B cell (primary cell): ENCODE results near the gene RAB17. TPM values are rescaled to one million over a fixed set of nuclear protein-coding genes. Genes with fewer than 3 reads are reported as not detected.

Experiments
- ATAC-seq: fragments of 200-7000 bp; cut with Tn5 transposase; one replicate; pipeline ENCODE4 v1.10.0; 2021; ENCODE audit warnings: low read depth, mild to moderate bottlenecking, moderate number of reproducible peaks, moderate library complexity
- CTCF ChIA-PET: fragments of 350-600 bp; sonication (Branson Sonifier 250); formaldehyde crosslinking; loops from one replicate; lab custom pipeline; 2021; ENCODE audit warnings: antibody characterized with exemption, inconsistent platforms; lab: Charles Lee
- POLR2A ChIA-PET: fragments of 350-600 bp; sonication (Branson Sonifier 250); formaldehyde crosslinking; loops from one replicate; lab custom pipeline; 2021; ENCODE audit warnings: antibody characterized with exemption; lab: Charles Lee
- DNase-seq: peaks from one replicate; pipeline ENCODE4 v3.0.0; 2013
- H2AFZ ChIP-seq: 2 replicates; pipeline ENCODE4 v1.6.1; 2012; ENCODE audit warnings: mild to moderate bottlenecking, low read depth, low read length; ENCODE audit not compliant: insufficient read depth, poor library complexity, severe bottlenecking
- H3K27ac ChIP-seq, 2 donors: 1 replicate in 1 of 2; 2 replicates in 1 of 2; pipeline ENCODE4 v1.5.1; 2012 to 2013; ENCODE audit warnings: low read length in 2 of 2, mild to moderate bottlenecking in 2 of 2, moderate library complexity in 1 of 2
- H3K27me3 ChIP-seq, 4 experiments: fragments of 200-600 bp in 1 of 4; sonication (generic) in 1 of 4; replicated peaks in 1 of 4; 1 replicate in 2 of 4; 2 replicates in 2 of 4; pipeline versions ENCODE4 v1.6.1 to v1.7.0; 2013 to 2016; ENCODE audit warnings: low read length in 3 of 4, mild to moderate bottlenecking in 2 of 4, mixed read lengths in 1 of 4, moderate library complexity in 1 of 4; ENCODE audit not compliant: insufficient read depth in 4 of 4, control insufficient read depth in 3 of 4; ENCODE audit errors: control extremely low read depth in 1 of 4
- H3K36me3 ChIP-seq, 2 experiments: replicated peaks in 1 of 2; 1 replicate in 1 of 2; 2 replicates in 1 of 2; pipeline versions ENCODE4 v1.6.1 to v1.7.1; 2013; ENCODE audit warnings: low read length in 1 of 2; ENCODE audit not compliant: insufficient read depth in 2 of 2, control insufficient read depth in 1 of 2; ENCODE audit errors: control extremely low read depth in 1 of 2, extremely low read depth in 1 of 2
- H3K4me1 ChIP-seq, 2 donors: fragments of 200-600 bp in 1 of 2; sonication (generic) in 1 of 2; 1 replicate in 1 of 2; 2 replicates in 1 of 2; pipeline versions ENCODE4 v1.5.1 to v1.6.1; 2013 to 2017; ENCODE audit warnings: low read length in 2 of 2; ENCODE audit not compliant: control insufficient read depth in 2 of 2, insufficient read depth in 2 of 2
- H3K4me2 ChIP-seq: replicated peaks from 2 replicates; pipeline ENCODE3; 2012; ENCODE audit warnings: mild to moderate bottlenecking, low read depth, low read length; ENCODE audit not compliant: poor library complexity, severe bottlenecking
- H3K4me3 ChIP-seq, 5 experiments: fragments of 200-600 bp in 1 of 5; sonication (generic) in 1 of 5; 1 replicate in 3 of 5; 2 replicates in 2 of 5; pipeline versions ENCODE4 v1.5.1 to v1.7.0; 2011 to 2016; ENCODE audit warnings: low read length in 4 of 5, mild to moderate bottlenecking in 4 of 5, low read depth in 2 of 5, control low read depth in 1 of 5, moderate library complexity in 1 of 5; ENCODE audit not compliant: insufficient read depth in 1 of 5; ENCODE audit errors: control extremely low read depth in 1 of 5, extremely low read depth in 1 of 5
- H3K79me2 ChIP-seq: fragments of 200-600 bp; sonication (generic); one replicate; pipeline ENCODE4 v1.6.0; 2016; ENCODE audit warnings: low read length; ENCODE audit not compliant: control insufficient read depth, insufficient read depth
- H3K9ac ChIP-seq: fragments of 200-600 bp; sonication (generic); 2 replicates; pipeline ENCODE4 v1.6.1; 2017; ENCODE audit warnings: mild to moderate bottlenecking, low read length, moderate library complexity
- H3K9me3 ChIP-seq, 3 donors: one replicate each; pipeline versions ENCODE4 v1.6.1 to v1.7.1; 2013; ENCODE audit warnings: low read length in 2 of 3; ENCODE audit not compliant: control insufficient read depth in 2 of 3, insufficient read depth in 1 of 3; ENCODE audit errors: control extremely low read depth in 1 of 3
- H4K20me1 ChIP-seq: 2 replicates; pipeline ENCODE4 v1.6.0; 2012; ENCODE audit warnings: mild to moderate bottlenecking, low read length; ENCODE audit not compliant: insufficient read depth, control insufficient read depth, poor library complexity, severe bottlenecking
- H3K27ac Mint-ChIP-seq: one replicate; pipeline ENCODE4 v1.8.0; 2021; ENCODE audit warnings: mixed read lengths
- H3K27me3 Mint-ChIP-seq: one replicate; pipeline ENCODE4 v1.8.0; 2021; ENCODE audit warnings: mixed read lengths
- H3K4me1 Mint-ChIP-seq: one replicate; pipeline ENCODE4 v1.8.0; 2021; ENCODE audit warnings: mixed read lengths
- H3K4me3 Mint-ChIP-seq: one replicate; pipeline ENCODE4 v1.8.0; 2021; ENCODE audit warnings: mixed read lengths
- H3K9me3 Mint-ChIP-seq: one replicate; pipeline ENCODE4 v1.8.0; 2022; ENCODE audit warnings: mixed read lengths; ENCODE audit not compliant: insufficient read depth
- CTCF ChIP-seq: fragments of 200-600 bp; IDR thresholded peaks from one replicate; pipeline ENCODE4 v1.8.0; 2022; ENCODE audit warnings: antibody characterized with exemption, mild to moderate bottlenecking
- EZH2 ChIP-seq: IDR thresholded peaks from 2 replicates; pipeline ENCODE4 v1.6.1; 2012; ENCODE audit warnings: borderline replicate concordance, low read depth, mild to moderate bottlenecking, moderate library complexity, low read length; ENCODE audit not compliant: insufficient read depth, poor library complexity, severe bottlenecking
- WGBS: methylation state at CpG from one replicate; pipeline ENCODE4 v1.1.5; 2013; ENCODE audit warnings: missing lambda C conversion rate; ENCODE audit not compliant: insufficient coverage; 5-methylcytosine and 5-hydroxymethylcytosine counted together
- intact Hi-C: fragments of 100-400 bp; cut with micrococcal nuclease; formaldehyde crosslinking; loops from one replicate; pipeline ENCODE4 v1.10.0; 2022
- polyA plus RNA-seq: library from polyadenylated mRNA; depleted of rRNA; stranded (reverse); fragments of >200 nt; gene quantifications from 2 replicates; pipeline ENCODE4 v1.2.3, GENCODE V29; 2012
- total RNA-seq, 2 donors: library from RNA; stranded (reverse); fragments of 120-200 nt in 1 of 2; gene quantifications; 1 replicate in 1 of 2; 2 replicates in 1 of 2; pipeline versions ENCODE4 v1.2.3 to v1.2.4, GENCODE V29; 2013 to 2022

The RAB17 gene
- total and polyA plus RNA-seq, 2 donors (not counting 1 experiment from before 2014, with no cell fraction given), result not detected

- WGBS, result 90% methylated on average over 10 of the region's 19 CpGs
- peaks cover 0 to 4% (median 0%) of the 10 kb centered on the region in 3 donors for H3K9me3 ChIP-seq
- H4K20me1 ChIP-seq, result no peaks in the 10 kb centered on the region
- no peak overlapping the region for H3K27ac Mint-ChIP-seq
- ATAC-seq (no peak), DNase-seq (no peak)
- no peak overlapping the region for H2AFZ ChIP-seq
- H3K79me2 ChIP-seq, result no peaks in the 10 kb centered on the region
- H3K27me3 Mint-ChIP-seq, result peaks cover 6% of the 10 kb centered on the region
- H3K27ac ChIP-seq, result no peak overlapping the region
- H3K9me3 Mint-ChIP-seq, result no peaks in the 10 kb centered on the region
- no peaks in the 10 kb centered on the region for H3K36me3 ChIP-seq
- TF ChIP-seq CTCF (no peak), EZH2 (no peak)
- no peak overlapping the region for H3K4me3 Mint-ChIP-seq
- H3K4me2 ChIP-seq, result no peak overlapping the region
- peaks cover 0 to 4% of the 10 kb centered on the region in 2 donors for H3K4me1 ChIP-seq
- intact Hi-C loops, result loop anchor here (5.0 kb wide), 1 partner anchor 89 kb away; no protein-coding TSS in a partner anchor
- no peak overlapping the region for H3K4me3 ChIP-seq
- peaks cover 0 to 7% (median 0%) of the 10 kb centered on the region in 4 experiments for H3K27me3 ChIP-seq
- no peak overlapping the region for H3K9ac ChIP-seq
- peaks cover 2% of the 10 kb centered on the region for H3K4me1 Mint-ChIP-seq
- POLR2A ChIA-PET, result no interaction called here
- CTCF ChIA-PET, result interaction anchor here (0.6 to 5.7 kb wide), 6 partner anchors 10 to 1253 kb away, joined by 3 to 88 read pairs (median 6); no protein-coding TSS in a partner anchor
Observed at GRCh38 chr2:237583385-237584295, 6.9 kb downstream of the RAB17 start.
